H1 (cell line): ENCODE results near the gene SHISA8. TPM values are rescaled to one million over a fixed set of nuclear protein-coding genes. Genes with fewer than 3 reads are reported as not detected.

Experiments used
- ATF2 ChIP-seq: IDR thresholded peaks from 2 replicates; pipeline ENCODE4 v1.6.1; 2012; ENCODE audit warnings: low read length, inconsistent platforms
- KDM1A ChIP-seq: fragments of 200-600, 300-600 bp; sonication (generic); IDR thresholded peaks from 2 replicates; pipeline ENCODE4 v1.7.1; 2016; ENCODE audit warnings: mild to moderate bottlenecking, low read length, borderline replicate concordance
- RXRA ChIP-seq: IDR thresholded peaks from 2 replicates; pipeline ENCODE4 v1.6.1; 2011; ENCODE audit warnings: low read depth, mild to moderate bottlenecking, low read length, moderate library complexity; ENCODE audit not compliant: insufficient read depth
- SIN3A ChIP-seq, 2 experiments: IDR thresholded peaks in 1 of 2; conservative IDR thresholded peaks in 1 of 2; 2 replicates each; pipeline ENCODE4 v1.6.1; 2011 to 2012; ENCODE audit warnings: low read length in 2 of 2, improper control_type of control experiment in 1 of 2, low read depth in 1 of 2, mild to moderate bottlenecking in 1 of 2
- SIRT6 ChIP-seq: IDR thresholded peaks from one replicate; pipeline ENCODE4 v1.7.1; 2012; ENCODE audit warnings: low read length, inconsistent platforms
- SRF ChIP-seq: IDR thresholded peaks from 2 replicates; pipeline ENCODE4 v1.6.1; 2011; ENCODE audit warnings: mild to moderate bottlenecking, low read depth, low read length, moderate library complexity
- TAF1 ChIP-seq: IDR thresholded peaks from 2 replicates; pipeline ENCODE4 v1.6.1; 2011; ENCODE audit warnings: mild to moderate bottlenecking, low read depth, low read length
- TBP ChIP-seq: IDR thresholded peaks from 2 replicates; pipeline ENCODE4 v1.6.1; 2011; ENCODE audit warnings: low read depth, low read length, improper control_type of control experiment
- TCF12 ChIP-seq: IDR thresholded peaks from 2 replicates; pipeline ENCODE4 v1.6.1; 2011; ENCODE audit warnings: low read depth, mild to moderate bottlenecking, low read length
- polyA plus RNA-seq, 7 experiments: library from polyadenylated mRNA; depleted of rRNA in 3 of 7; stranded (reverse) in 5 of 7; unstranded in 2 of 7; fragments of >200 nt in 5 of 7; fragments of 200-250 nt in 2 of 7; gene quantifications; 1 replicate in 5 of 7; 2 replicates in 1 of 7; 4 replicates in 1 of 7; pipeline versions ENCODE4 v1.2.1 to v1.2.3, GENCODE V29; 2011 to 2013; ENCODE audit warnings: missing spikeins in 2 of 7, mixed read lengths in 2 of 7
- total RNA-seq: library from RNA; stranded (reverse); fragmentation: NEBNext Ultra II Directional; extraction: Animal tissue kit (Norgen Biotek cat#: 25700); gene quantifications from 2 replicates; pipeline ENCODE4 v1.2.1, GENCODE V29; 2021

The SHISA8 gene
- total and polyA plus RNA-seq, 2 of the 8 experiments (the other 6 are each of a cell fraction or from before 2014, with no cell fraction given), result 0.14 to 0.89 TPM

- TF ChIP-seq RXRA, result no peak
- TF ChIP-seq ATF2, result no peak
- no peak for TF ChIP-seq SRF
- no peak for TF ChIP-seq TAF1
- no peak for TF ChIP-seq TCF12
- TF ChIP-seq KDM1A, result no peak
- no peak for TF ChIP-seq SIRT6
- TF ChIP-seq TBP, result no peak
- no peak for TF ChIP-seq SIN3A (conservative IDR thresholded peaks at IDR 0.05 in 1 of 2, IDR thresholded peaks at IDR 0.05 in 1 of 2; ENCODE audit: low read depth in 1 of 2, low read length in 2 of 2)
- TF ChIP-seq, all 59 proteins: peak for 0
These were observed 33.3 kb upstream of the SHISA8 start (continued) for GRCh38 chr22:41948142-41948541.
